NOMO-1 treated with DMSO at 0.1 percent for 48 hours (cell line): ENCODE data around the gene KIAA1217.
"Not testable (repeated sequence)": the region's sequence is repeated elsewhere in the genome, so short reads cannot be mapped to it uniquely, and the experiment has no call there.

Source experiments
- DNase-seq: peaks from one replicate; lab custom pipeline; 2025; ENCODE audit not compliant: unreplicated experiment; lab: John Stamatoyannopoulos, UW

Gene KIAA1217

DNA sequence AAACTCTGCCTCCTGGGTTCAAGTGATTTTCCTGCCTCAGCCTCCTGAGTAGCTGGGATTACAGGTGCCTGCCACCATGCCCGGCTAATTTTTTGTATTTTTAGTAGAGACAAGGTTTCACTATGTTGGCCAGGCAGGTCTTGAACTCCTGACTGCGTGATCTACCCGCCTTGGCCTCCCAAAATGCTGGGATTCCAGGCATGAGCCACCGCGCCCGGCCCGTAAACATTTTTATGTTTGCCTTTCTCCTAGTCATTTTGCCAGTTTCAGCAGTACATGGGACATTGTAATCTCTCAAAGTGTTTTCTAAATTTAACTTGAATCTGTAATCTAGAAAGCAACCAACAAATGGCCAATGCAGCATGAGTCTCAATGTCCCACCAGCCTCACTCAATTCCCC is 128.8 kb downstream of the KIAA1217 start:
- not testable (repeated sequence) for DNase-seq

- no peak for DNase-seq
These were observed 130.4 kb downstream of the KIAA1217 start for GRCh38 chr10:24339387-24339786.

GRCh38 chr10:24340446-24340845 is 131.5 kb downstream of the KIAA1217 start:
- no peak for DNase-seq

- no peak for DNase-seq
These were observed 131.9 kb downstream of the KIAA1217 start for GRCh38 chr10:24340883-24341282.

GRCh38 chr10:24341371-24341770 is 132.4 kb downstream of the KIAA1217 start:
- DNase-seq: no peak

- DNase-seq: no peak
These were observed 133.0 kb downstream of the KIAA1217 start for GRCh38 chr10:24341897-24342296.

- DNase-seq: no peak
These were observed 134.7 kb downstream of the KIAA1217 start for GRCh38 chr10:24343686-24344085.

GRCh38 chr10:24344279-24344678 is 135.3 kb downstream of the KIAA1217 start:
- DNase-seq: peak; percentile 54

GRCh38 chr10:24344695-24345463 is 135.9 kb downstream of the KIAA1217 start:
- DNase-seq: no peak

DNA sequence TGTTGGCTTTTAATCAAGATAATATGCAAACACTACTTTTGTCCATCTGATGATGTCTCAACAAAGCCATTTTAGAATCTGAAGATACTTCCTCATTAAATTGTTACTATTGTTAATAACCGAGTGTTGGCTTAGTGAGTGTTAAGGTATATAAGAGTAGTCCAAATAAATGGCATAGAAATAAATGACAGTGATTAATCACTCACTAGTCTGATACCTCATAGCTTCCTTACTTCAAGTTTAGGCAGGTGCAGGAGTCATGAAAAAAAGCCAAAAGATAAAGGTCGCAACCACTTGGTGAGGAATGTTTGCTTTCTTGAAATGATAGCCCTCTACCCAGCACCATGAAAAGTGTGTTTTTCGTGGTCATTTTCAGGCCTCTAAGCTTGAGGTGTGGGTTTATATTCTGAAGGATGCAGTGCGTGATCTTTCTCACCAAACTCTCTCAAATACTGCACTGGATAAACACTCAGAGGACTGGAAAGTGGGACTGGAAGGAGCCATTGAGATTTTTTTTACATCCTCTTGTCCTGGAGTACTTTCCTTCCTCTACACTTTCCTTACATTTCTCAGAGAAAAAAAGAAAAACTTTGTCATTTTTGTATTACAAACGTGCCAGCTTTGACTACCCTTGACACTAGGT is 138.1 kb downstream of the KIAA1217 start:
- no peak for DNase-seq

DNA sequence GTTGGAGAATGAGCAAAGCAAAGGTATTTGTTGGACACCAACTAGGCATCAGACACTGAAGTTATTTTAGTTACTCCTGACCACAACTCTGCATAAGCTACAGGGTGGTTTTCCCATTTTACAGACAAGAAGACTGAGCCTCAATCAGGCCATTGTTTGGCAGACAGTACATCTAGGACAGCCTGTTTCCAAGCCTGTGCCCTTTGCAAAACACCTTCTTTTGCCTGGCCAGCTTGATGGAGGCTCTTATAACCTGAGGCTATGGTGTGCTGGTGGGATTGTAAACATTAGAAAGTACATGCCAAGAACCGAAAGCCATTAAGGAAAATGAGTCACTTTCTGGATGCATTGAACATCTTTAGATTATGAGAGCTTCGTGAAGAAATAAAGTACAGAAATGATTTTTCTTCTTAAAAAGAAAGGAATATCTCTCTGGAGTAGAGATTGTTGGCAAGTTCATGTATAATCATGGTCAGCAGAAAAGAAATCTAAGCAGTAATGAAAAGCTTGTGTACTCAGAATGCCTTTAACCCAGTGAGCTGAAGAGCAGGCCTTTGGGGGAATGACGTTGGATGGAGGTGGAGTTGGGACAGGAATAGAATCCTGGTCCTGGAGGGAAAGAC is 140.6 kb downstream of the KIAA1217 start:
- DNase-seq: no peak

GRCh38 chr10:24350070-24350921 is 141.4 kb downstream of the KIAA1217 start:
- no peak for DNase-seq

DNA sequence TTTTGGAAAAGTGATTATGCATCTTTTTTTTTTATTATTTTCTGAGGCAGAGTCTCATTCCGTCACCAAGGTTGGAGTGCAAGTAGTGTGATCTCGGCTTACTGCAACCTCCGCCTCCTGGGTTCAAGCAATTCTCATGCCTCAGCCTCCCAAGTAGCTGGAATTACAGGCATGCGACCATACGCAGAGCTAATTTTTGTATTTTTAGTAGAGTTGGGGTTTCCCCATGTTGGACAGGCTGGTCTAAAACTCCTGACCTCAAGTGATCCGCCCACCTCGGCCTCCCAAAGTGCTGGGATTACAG is 141.9 kb downstream of the KIAA1217 start:
- not testable (repeated sequence) for DNase-seq

DNA sequence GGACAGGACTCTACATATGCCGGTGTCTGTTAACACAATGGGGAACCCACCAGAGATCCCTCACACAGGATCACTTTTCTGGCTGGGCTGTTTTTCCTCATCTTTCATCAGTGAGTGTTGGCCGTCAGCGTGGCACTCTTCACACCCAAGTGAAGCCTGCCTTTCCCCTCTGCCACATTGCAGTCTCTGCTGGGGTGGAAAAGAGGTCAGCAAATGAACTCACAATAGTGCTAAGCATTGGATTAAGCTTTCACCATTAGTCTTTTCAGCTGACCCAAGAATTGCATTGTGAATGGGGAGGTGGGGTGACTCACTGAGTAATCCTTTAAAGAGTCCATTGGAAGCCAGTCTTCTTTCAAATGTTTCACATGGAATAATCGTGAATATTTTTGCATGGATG is 143.0 kb downstream of the KIAA1217 start:
- no peak for DNase-seq

- no peak for DNase-seq
These were observed 143.5 kb downstream of the KIAA1217 start for GRCh38 chr10:24352399-24352798.

DNA sequence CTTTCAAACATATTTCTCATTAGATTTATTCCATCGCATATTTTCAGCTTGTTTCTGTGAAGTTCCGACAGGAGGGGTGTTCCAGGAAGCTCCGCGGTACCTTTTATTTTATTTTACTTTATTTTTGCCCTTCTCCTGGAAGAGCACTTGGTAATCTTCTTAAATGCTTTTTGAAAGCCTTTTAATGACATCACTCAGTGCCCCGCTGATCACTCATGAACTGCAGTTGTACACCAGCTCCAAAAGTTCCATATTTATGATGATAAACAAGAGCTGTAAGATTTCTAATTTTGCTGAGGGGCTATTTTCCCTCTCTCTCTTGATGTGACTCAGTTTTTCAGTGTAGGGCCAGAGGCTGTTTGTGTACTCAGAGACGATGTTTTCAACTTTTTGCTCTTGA is 144.4 kb downstream of the KIAA1217 start:
- no peak for DNase-seq

- DNase-seq: no peak
These were observed 146.2 kb downstream of the KIAA1217 start for GRCh38 chr10:24355056-24355688.

- no peak for DNase-seq
These were observed 148.5 kb downstream of the KIAA1217 start for GRCh38 chr10:24357344-24358004.

- no peak for DNase-seq
These were observed 149.1 kb downstream of the KIAA1217 start for GRCh38 chr10:24358022-24358421.
